Esophagus muscularis mucosa (tissue), 4 donors: ENCODE data around the gene HECA. TPM values are rescaled to one million over a fixed set of nuclear protein-coding genes. Genes with fewer than 3 reads are reported as not detected.

ENCODE experiments used
- DNase-seq: peaks from one replicate; pipeline ENCODE4 v3.0.0-alpha.2; 2017; ENCODE audit errors: extremely low spot score
- H3K27ac ChIP-seq, 4 donors: fragments of 200-600 bp; sonication (generic); replicated peaks in 1 of 4; 1 replicate in 3 of 4; 2 replicates in 1 of 4; pipeline ENCODE4 v1.5.1; 2016 to 2019; ENCODE audit warnings: mild to moderate bottlenecking in 1 of 4
- H3K27me3 ChIP-seq, 4 donors: fragments of 200-600 bp; sonication (generic); one replicate each; pipeline versions ENCODE4 v1.5.1 to v1.6.0; 2016 to 2019
- H3K36me3 ChIP-seq, 4 donors: fragments of 200-600 bp; sonication (generic); one replicate each; pipeline ENCODE4 v1.5.1; 2016 to 2019
- H3K4me1 ChIP-seq, 4 donors: fragments of 200-600 bp; sonication (generic); one replicate each; pipeline ENCODE4 v1.5.1; 2016 to 2019
- H3K4me3 ChIP-seq, 4 donors: fragments of 200-600 bp; sonication (generic); 1 replicate in 2 of 4; 2 replicates in 2 of 4; pipeline ENCODE4 v1.5.1; 2016 to 2019; ENCODE audit warnings: mild to moderate bottlenecking in 4 of 4, moderate library complexity in 1 of 4
- H3K9me3 ChIP-seq, 4 donors: fragments of 200-600 bp; sonication (generic); 1 replicate in 3 of 4; 2 replicates in 1 of 4; pipeline ENCODE4 v1.5.1; 2016 to 2019
- CTCF ChIP-seq, 3 experiments: fragments of 200-600 bp in 2 of 3; fragments of 450-650 bp in 1 of 3; sonication (generic) in 2 of 3; IDR thresholded peaks; one replicate each; pipeline ENCODE4 v1.5.1; 2017 to 2019; ENCODE audit warnings: antibody characterized with exemption in 3 of 3, mild to moderate bottlenecking in 2 of 3, moderate library complexity in 1 of 3
- EP300 ChIP-seq: sonication (generic); formaldehyde crosslinking; IDR thresholded peaks from one replicate; pipeline ENCODE4 v1.6.1; 2017; ENCODE audit warnings: antibody characterized with exemption
- POLR2A ChIP-seq: fragments of 450-650 bp; IDR thresholded peaks from one replicate; pipeline ENCODE4 v1.6.1; 2017; ENCODE audit warnings: antibody characterized with exemption, moderate library complexity, mild to moderate bottlenecking, low read depth
- POLR2AphosphoS5 ChIP-seq, 2 donors: sonication (generic); formaldehyde crosslinking; IDR thresholded peaks; one replicate each; pipeline ENCODE4 v1.6.1; 2017; ENCODE audit warnings: antibody characterized with exemption in 2 of 2
- WGBS: methylation state at CpG from one replicate; pipeline ENCODE4 v1.1.5; 2018; 5-methylcytosine and 5-hydroxymethylcytosine counted together
- intact Hi-C: fragments of 100-400 bp; cut with DNase I; formaldehyde crosslinking; loops from one replicate; pipeline ENCODE4 v1.15.1; 2023
- total RNA-seq, 4 donors: library from RNA; depleted of rRNA; stranded (reverse); fragments of >200 nt; gene quantifications; one replicate each; pipeline versions ENCODE4 v1.1.0 to v1.2.1, GENCODE V29; 2016

HECA gene
- total RNA-seq, 4 donors from 2014 or later: 43.2 to 68.4 (median 52.4) TPM

DNA sequence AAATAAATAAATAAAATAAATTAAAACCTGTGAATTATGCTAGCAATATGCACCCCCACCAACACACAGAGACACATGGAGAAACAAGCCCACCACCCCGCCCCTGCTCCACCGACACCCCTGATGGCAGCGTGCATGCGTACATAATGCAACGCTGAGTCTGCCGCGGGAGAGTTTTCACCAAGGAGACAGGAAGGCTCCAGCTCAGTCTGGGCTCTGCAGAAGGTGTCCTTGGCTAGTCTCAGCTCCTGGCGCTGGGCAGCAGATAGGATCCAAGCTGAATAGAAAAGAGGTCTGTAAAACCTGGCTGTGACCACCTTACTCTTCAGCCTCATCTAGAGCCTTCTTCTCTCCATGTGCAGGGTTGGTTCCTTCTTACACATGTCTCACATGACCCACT lies 26.5 kb upstream of the HECA start:
- Histone ChIP-seq H3K4me3 (no peak overlapping the region), H3K27ac (no peak overlapping the region), H3K27me3 (no peaks in the 10 kb centered on the region), H3K9me3 (no peaks in the 10 kb centered on the region), H3K36me3 (no peaks in the 10 kb centered on the region), H3K4me1 (no peaks in the 10 kb centered on the region)
- intact Hi-C loops: no loop called here
- TF ChIP-seq POLR2AphosphoS5 (IDR thresholded peaks at IDR 0.05) (no peak), CTCF (IDR thresholded peaks at IDR 0.05) (no peak), POLR2A (no peak), EP300 (no peak)
- DNase-seq: no peak
- 94% methylated on average over 8 of the region's 8 CpGs for WGBS

GRCh38 chr6:139109558-139109957 lies 25.3 kb upstream of the HECA start:
- H3K4me1 ChIP-seq: no peaks in the 10 kb centered on the region
- H3K4me3 ChIP-seq: no peak overlapping the region
- H3K9me3 ChIP-seq: no peaks in the 10 kb centered on the region
- no peaks in the 10 kb centered on the region for H3K27me3 ChIP-seq
- no peak for TF ChIP-seq POLR2A
- no peak for TF ChIP-seq EP300
- TF ChIP-seq POLR2AphosphoS5 (IDR thresholded peaks at IDR 0.05): no peak
- no peak for TF ChIP-seq CTCF (IDR thresholded peaks at IDR 0.05)
- H3K36me3 ChIP-seq: no peaks in the 10 kb centered on the region
- 55% methylated on average over 5 of the region's 5 CpGs for WGBS
- DNase-seq: no peak
- intact Hi-C loops: no loop called here
- no peak overlapping the region for H3K27ac ChIP-seq

DNA sequence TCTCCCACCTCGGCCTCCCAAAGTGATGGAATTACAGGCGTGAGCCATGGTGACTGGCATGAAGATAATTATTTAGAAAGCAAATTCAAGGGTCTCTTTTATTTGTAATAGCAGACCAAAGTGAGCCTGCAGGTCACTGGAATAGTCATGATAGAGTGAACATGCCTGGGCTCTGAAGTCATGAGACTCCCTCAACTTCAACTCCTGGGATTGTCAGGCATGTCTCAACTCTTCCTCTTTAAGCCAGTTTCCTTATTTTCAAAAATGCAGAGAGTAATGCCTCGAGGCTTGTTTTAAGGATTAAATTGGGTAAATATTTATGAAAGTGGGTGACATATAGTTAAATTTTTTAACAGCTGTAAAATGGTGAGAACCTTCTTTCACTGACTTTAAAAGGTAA lies 22.7 kb upstream of the HECA start:
- Histone ChIP-seq H3K4me3 (no peak overlapping the region), H3K9me3 (no peaks in the 10 kb centered on the region), H3K27me3 (no peaks in the 10 kb centered on the region), H3K36me3 (no peaks in the 10 kb centered on the region), H3K27ac (no peak overlapping the region), H3K4me1 (no peaks in the 10 kb centered on the region)
- DNase-seq: no peak
- TF ChIP-seq CTCF (IDR thresholded peaks at IDR 0.05) (no peak), POLR2A (no peak), POLR2AphosphoS5 (IDR thresholded peaks at IDR 0.05) (no peak), EP300 (no peak)
- intact Hi-C loops: no loop called here
- WGBS: 51% methylated on average over 3 of the region's 3 CpGs

DNA sequence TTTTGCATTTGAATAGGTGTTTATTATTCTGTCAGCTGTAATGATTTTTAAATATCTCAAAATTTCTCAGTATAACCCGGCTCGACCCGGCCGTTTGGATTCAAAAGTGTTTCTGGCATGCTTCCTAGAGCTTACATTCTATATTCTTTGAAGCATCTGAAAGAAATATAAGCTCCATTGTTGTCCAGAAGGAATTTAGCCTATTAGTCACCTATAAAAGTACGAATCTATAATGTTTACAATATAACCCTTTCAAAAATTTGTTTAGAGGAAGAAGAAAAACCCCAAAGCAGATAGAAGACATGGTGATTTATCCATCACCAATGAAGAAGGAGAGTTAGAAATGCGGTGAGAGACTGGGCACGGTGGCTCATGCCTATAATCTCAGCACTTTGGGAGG lies 22.3 kb upstream of the HECA start:
- no peak for DNase-seq
- H3K9me3 ChIP-seq: no peaks in the 10 kb centered on the region
- H3K27ac ChIP-seq: no peak overlapping the region
- H3K36me3 ChIP-seq: no peaks in the 10 kb centered on the region
- H3K4me3 ChIP-seq: no peak overlapping the region
- 52% methylated on average over 7 of the region's 7 CpGs for WGBS
- TF ChIP-seq POLR2AphosphoS5 (IDR thresholded peaks at IDR 0.05) (no peak), POLR2A (no peak), EP300 (no peak), CTCF (IDR thresholded peaks at IDR 0.05) (no peak)
- no peaks in the 10 kb centered on the region for H3K27me3 ChIP-seq
- intact Hi-C loops: no loop called here
- H3K4me1 ChIP-seq: no peaks in the 10 kb centered on the region

DNA sequence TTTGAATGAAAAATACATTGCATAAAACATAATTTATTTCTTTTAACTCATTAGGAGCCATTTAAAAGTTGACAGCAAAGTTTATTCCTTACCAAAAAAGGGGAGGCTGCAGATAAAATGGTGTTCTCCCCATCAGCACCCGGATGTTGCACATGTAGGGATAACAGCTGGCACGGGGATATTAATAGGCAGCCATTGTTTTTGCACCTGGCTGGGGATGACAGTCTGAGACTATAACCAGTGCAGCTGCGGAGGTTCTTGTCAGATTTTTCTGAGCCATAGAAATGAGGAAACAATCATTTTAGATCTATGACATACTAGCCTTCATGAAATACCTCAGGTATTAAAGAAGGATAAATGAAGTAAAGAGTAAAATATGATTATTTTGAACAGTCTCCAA lies 20.1 kb upstream of the HECA start:
- DNase-seq: no peak
- Histone ChIP-seq H3K36me3 (no peaks in the 10 kb centered on the region), H3K4me3 (no peak overlapping the region), H3K4me1 (no peaks in the 10 kb centered on the region), H3K27me3 (no peaks in the 10 kb centered on the region), H3K9me3 (peaks cover 0 to 5% (median 2%) of the 10 kb centered on the region in 4 donors), H3K27ac (no peak overlapping the region)
- 66% methylated on average over 3 of the region's 3 CpGs for WGBS
- intact Hi-C loops: no loop called here
- TF ChIP-seq CTCF (IDR thresholded peaks at IDR 0.05) (no peak), POLR2A (no peak), POLR2AphosphoS5 (IDR thresholded peaks at IDR 0.05) (no peak), EP300 (no peak)
